Measurements from ENCODE around the gene MMP25.

MMP25 gene

DNA sequence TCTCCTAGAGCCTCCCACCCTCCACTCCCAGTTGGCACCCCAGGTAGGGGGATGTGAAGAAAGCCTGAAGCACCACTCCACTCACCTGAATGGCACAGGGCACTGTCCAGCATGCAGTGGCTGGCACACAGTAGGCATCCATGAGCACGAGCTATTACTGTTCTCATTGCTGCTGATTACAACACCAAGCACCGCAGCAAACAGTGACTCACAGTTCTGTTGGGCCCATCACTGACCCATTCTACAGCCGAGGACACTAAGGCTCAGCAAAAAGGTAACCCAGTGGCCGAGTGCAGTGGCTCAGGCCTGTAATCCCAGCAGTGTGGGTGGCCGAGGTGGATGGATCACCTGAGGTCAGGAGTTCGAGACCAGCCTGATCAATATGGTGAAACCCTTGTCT lies 50.0 kb downstream of the MMP25 start:
- TF ChIP-seq, protein P1, sequence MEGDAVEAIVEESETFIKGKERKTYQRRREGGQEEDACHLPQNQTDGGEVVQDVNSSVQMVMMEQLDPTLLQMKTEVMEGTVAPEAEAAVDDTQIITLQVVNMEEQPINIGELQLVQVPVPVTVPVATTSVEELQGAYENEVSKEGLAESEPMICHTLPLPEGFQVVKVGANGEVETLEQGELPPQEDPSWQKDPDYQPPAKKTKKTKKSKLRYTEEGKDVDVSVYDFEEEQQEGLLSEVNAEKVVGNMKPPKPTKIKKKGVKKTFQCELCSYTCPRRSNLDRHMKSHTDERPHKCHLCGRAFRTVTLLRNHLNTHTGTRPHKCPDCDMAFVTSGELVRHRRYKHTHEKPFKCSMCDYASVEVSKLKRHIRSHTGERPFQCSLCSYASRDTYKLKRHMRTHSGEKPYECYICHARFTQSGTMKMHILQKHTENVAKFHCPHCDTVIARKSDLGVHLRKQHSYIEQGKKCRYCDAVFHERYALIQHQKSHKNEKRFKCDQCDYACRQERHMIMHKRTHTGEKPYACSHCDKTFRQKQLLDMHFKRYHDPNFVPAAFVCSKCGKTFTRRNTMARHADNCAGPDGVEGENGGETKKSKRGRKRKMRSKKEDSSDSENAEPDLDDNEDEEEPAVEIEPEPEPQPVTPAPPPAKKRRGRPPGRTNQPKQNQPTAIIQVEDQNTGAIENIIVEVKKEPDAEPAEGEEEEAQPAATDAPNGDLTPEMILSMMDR (IDR thresholded peaks at IDR 0.05; ENCODE audit: borderline replicate concordance, insufficient read depth, low read depth, low read length): no peak

GRCh38 chr16:3097266-3097665 lies 50.9 kb downstream of the MMP25 start:
- H3K4me3 ChIP-seq (ENCODE audit: low read depth, low read length): no peak overlapping the region
- TF ChIP-seq, protein P1 (IDR thresholded peaks at IDR 0.05; ENCODE audit: borderline replicate concordance, insufficient read depth, low read depth, low read length): no peak

More for the DNA sequence above, 50.0 kb downstream of the MMP25 start:
- H3K4me3 ChIP-seq (ENCODE audit: low read depth, low read length): no peak overlapping the region

DNA sequence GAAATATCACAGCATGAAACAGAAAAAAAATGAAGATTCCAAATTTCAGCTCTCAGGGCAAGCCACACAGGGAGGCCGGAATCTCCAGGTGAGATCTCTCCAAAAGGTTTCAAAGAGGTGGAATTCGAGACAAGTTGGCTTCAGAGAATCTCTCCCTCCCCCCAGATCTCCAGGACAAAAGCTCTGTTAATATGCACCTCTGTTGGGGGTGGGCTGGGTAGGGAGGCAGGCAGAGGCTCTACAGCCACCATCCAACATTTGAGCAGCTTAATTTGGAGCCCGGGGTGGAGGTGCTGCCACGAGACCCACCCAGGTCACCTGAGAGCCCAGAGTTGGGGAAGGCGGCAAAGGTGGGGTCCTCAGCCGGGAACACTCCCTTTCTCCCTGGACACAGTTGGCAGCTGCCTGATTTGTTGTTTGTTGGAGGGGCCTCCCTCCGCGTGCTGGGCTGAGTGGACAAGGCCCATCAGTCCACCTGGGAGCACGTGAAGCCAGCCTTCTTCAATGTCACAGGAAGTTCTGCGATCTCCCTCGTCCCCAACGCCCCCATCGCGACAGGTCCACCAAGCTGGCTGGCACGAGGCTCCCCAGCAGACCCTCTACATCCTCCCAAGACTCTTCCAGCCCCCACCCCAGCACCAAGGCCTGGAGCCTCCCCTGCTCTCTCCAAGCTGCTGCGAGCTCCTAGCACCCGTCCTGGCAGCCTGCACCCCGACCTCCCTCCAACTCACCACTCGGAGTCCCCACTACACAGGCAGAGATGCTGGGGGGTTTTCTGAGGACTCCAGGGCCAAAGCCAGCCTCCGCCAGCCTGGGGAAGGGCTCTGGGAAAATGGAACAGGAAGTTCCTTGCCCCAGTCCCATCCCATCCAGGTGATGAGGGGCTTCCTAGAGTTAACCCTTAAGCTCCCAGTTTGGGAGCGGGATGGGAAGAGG lies 52.4 kb downstream of the MMP25 start, which contains the start of gene ZSCAN10:
Gene ZSCAN10 (minus strand): TSS at position 836 of the 936 bp plus-strand sequence. CDS start 6,357 bp downstream, outside the sequence.
- TF ChIP-seq, protein P1 (IDR thresholded peaks at IDR 0.05; ENCODE audit: borderline replicate concordance, insufficient read depth, low read depth, low read length): no peak
- H3K4me3 ChIP-seq (ENCODE audit: low read depth, low read length): no peak within 1 kb of the TSS

DNA sequence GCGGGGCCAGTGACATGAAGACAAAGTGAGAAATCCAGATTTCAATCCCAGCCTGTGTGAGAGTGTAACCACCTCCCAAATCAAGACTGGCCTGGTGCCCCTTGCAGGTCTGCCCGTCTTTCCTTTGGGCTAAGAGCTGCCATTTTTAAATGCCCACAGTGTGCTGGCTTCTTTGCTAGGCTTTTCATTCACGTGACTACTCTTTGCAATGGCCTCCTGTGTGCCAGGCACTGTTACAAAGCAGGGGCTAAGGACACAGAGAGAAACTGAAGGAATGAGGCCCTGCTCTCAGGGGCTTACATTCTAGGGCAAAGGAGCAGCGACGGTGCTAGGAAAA lies 53.0 kb downstream of the MMP25 start:
- TF ChIP-seq, protein P1 (IDR thresholded peaks at IDR 0.05; ENCODE audit: borderline replicate concordance, insufficient read depth, low read depth, low read length): no peak
- no peak overlapping the region for H3K4me3 ChIP-seq (ENCODE audit: low read depth, low read length)

DNA sequence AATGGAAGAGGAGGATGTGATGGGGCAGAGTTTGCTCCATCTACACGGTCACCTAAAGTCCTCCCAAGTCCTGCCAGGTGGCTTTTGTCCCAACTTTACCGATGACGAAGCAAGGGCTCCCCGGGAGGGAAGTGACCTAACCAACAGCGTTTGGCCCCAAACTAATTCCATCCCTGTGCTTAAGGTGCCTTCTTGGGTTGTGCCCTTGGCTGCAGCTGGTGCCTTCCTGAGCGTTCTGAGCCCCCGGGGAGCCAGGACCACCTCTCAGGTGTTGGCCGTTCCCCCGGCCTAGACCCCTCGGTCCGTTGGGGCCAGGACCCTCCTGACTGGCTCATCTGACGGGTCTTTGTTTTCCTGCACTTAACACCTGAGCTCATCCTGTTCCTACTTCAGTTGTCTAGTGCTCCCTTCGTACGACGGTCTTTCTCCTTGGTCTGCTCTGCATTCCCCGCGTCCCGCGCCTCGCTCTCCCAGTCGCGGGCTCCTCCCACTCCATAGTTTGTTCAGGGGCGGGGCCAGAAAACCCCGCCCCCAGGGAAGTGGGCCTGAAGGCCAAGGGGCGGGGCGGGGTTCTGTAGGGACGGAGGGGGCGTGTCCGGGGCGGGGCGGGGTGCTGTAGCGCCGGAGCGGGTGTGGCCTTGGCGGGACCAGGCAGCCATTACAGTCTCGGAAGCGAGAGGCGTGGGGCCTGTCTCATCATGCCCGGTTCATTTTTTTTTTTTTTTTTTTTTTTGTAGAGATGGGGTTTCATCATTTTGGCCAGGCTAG lies 53.6 kb downstream of the MMP25 start:
- TF ChIP-seq, protein P1 (IDR thresholded peaks at IDR 0.05; ENCODE audit: borderline replicate concordance, insufficient read depth, low read depth, low read length): no peak
- no peak overlapping the region for H3K4me3 ChIP-seq (ENCODE audit: low read depth, low read length)

DNA sequence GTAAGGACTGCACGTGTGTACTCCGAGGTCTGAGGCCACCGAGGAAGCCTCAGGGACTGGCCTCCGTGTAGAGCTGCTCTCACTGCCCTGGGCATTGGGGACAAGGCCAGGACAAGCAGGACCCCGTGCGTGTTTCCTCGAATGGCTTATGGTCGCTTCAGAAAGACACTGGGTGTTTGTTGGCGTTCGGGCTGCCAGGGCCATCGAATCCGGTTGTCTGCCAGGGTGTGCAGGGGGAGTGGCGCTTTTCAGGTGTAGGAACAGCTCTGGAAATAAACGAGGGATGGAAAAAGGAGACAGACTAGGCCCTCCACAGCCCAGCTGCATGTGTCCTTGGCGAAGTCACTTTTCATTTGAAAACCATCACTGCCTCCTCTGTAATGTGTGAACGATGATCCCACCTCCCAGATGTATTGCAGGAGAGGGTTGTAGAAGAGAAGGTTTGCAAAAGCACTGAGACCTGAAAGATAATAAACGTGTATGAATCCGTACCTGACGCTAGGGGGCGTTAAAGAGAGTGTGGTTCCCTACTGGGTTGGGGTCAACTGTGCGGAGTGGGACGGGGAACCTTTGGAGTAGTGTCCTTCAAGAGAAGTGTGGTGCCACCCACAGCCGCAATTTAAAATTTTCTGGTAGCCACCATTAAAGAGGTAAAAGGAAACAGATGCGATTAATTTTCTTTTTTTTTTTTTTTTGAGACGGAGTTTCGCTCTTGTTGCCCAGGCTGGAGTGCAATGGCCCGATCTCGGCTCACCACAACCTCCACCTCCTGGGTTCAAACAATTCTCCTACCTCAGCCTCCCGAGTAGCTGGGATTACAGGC lies 54.9 kb downstream of the MMP25 start:
- TF ChIP-seq, protein P1 (IDR thresholded peaks at IDR 0.05; ENCODE audit: borderline replicate concordance, insufficient read depth, low read depth, low read length): peak; percentile 66
- H3K4me3 ChIP-seq (ENCODE audit: low read depth, low read length): no peak overlapping the region

Data from GM12875 (cell line).